OCI-LY3 (cell line): Measurements from ENCODE around the gene ATP7A.
"Not testable (repeated sequence)": the region's sequence is repeated elsewhere in the genome, so short reads cannot be mapped to it uniquely, and the experiment has no call there.

Experiments
- H2AFZ ChIP-seq: fragments of 200-600, 300-600 bp; shearing (Covaris generic); 2 replicates; pipeline ENCODE4 v1.6.0; 2014; ENCODE audit warnings: antibody characterized with exemption, low read depth, low read length
- H3K27ac ChIP-seq: fragments of 200-600, 300-600 bp; sonication (generic); 2 replicates; pipeline ENCODE4 v1.5.1; 2014; ENCODE audit warnings: mild to moderate bottlenecking, low read length, moderate library complexity, mixed read lengths
- H3K27me3 ChIP-seq: fragments of 200-600, 300-600 bp; sonication (generic); 2 replicates; pipeline ENCODE4 v1.6.1; 2014; ENCODE audit warnings: low read depth, low read length, mixed read lengths
- H3K36me3 ChIP-seq: fragments of 200-600, 300-600 bp; sonication (generic); replicated peaks from 2 replicates; pipeline ENCODE3; 2014; ENCODE audit warnings: low read depth, low read length, mixed read lengths
- H3K4me1 ChIP-seq: fragments of 300-600, 200-600 bp; sonication (generic); 2 replicates; pipeline ENCODE4 v1.6.1; 2014; ENCODE audit warnings: low read length, mixed read lengths
- H3K4me2 ChIP-seq: fragments of 200-600, 300-600 bp; sonication (generic); 2 replicates; pipeline ENCODE4 v1.6.1; 2014; ENCODE audit warnings: low read length, mixed read lengths
- H3K4me3 ChIP-seq: fragments of 300-600, 200-600 bp; sonication (generic); 2 replicates; pipeline ENCODE4 v1.5.1; 2014; ENCODE audit warnings: antibody characterized with exemption, mild to moderate bottlenecking, low read length, moderate library complexity
- H3K79me2 ChIP-seq: fragments of 300-600, 200-600 bp; shearing (Covaris generic); 2 replicates; pipeline ENCODE4 v1.6.1; 2014; ENCODE audit warnings: mild to moderate bottlenecking, low read length, mixed read lengths
- H3K9ac ChIP-seq: fragments of 300-600, 200-600 bp; shearing (Covaris generic); 2 replicates; pipeline ENCODE4 v1.6.0; 2014; ENCODE audit warnings: mild to moderate bottlenecking, low read length, moderate library complexity
- H3K9me3 ChIP-seq: fragments of 200-600, 300-600 bp; shearing (Covaris generic); 2 replicates; pipeline ENCODE4 v1.6.1; 2014; ENCODE audit warnings: low read length, mixed read lengths; ENCODE audit not compliant: insufficient read depth
- H4K20me1 ChIP-seq: fragments of 200-600, 300-600 bp; sonication (generic); 2 replicates; pipeline ENCODE4 v1.6.1; 2016; ENCODE audit warnings: low read length, mixed read lengths; ENCODE audit not compliant: insufficient read depth
- CTCF ChIP-seq: fragments of 200-600, 300-600 bp; sonication (generic); IDR thresholded peaks from 2 replicates; pipeline ENCODE4 v1.5.1; 2014; ENCODE audit warnings: antibody characterized with exemption, low read length, low read depth
- EZH2phosphoT487 ChIP-seq: fragments of 200-600 bp; shearing (Covaris generic); IDR thresholded peaks from 2 replicates; pipeline ENCODE4 v1.6.1; 2018; ENCODE audit warnings: antibody characterized with exemption, mixed run types, low read depth

The ATP7A gene

GRCh38 chrX:78048052-78048451 is 137.6 kb downstream of the ATP7A start:
- Histone ChIP-seq H4K20me1 (no peaks in the 10 kb centered on the region), H3K36me3 (no peaks in the 10 kb centered on the region), H3K27me3 (no peaks in the 10 kb centered on the region), H3K4me1 (no peaks in the 10 kb centered on the region), H3K4me2 (no peak overlapping the region), H3K9me3 (no peaks in the 10 kb centered on the region), H2AFZ (no peak overlapping the region), H3K9ac (no peak overlapping the region), H3K27ac (no peak overlapping the region), H3K4me3 (no peak overlapping the region), H3K79me2 (no peaks in the 10 kb centered on the region)
- TF ChIP-seq EZH2phosphoT487 (no peak), CTCF (no peak)

- no peak overlapping the region for H2AFZ ChIP-seq
- no peak overlapping the region for H3K9ac ChIP-seq
- no peaks in the 10 kb centered on the region for H3K27me3 ChIP-seq
- H3K36me3 ChIP-seq = peaks cover 4% of the 10 kb centered on the region
- no peak overlapping the region for H3K4me2 ChIP-seq
- H3K4me1 ChIP-seq = peaks cover 55% of the 10 kb centered on the region
- H4K20me1 ChIP-seq = no peaks in the 10 kb centered on the region
- no peak overlapping the region for H3K4me3 ChIP-seq
- no peaks in the 10 kb centered on the region for H3K79me2 ChIP-seq
- H3K27ac ChIP-seq = no peak overlapping the region
- TF ChIP-seq EZH2phosphoT487 = no peak
- TF ChIP-seq CTCF = no peak
- H3K9me3 ChIP-seq = no peaks in the 10 kb centered on the region
These were observed 153.2 kb downstream of the ATP7A start for GRCh38 chrX:78063687-78064086.

- Histone ChIP-seq H3K36me3 (peaks cover 6% of the 10 kb centered on the region), H3K4me3 (no peak overlapping the region), H2AFZ (no peak overlapping the region), H3K9me3 (no peaks in the 10 kb centered on the region), H3K4me1 (peaks cover 60% of the 10 kb centered on the region), H3K27me3 (no peaks in the 10 kb centered on the region), H3K4me2 (no peak overlapping the region), H4K20me1 (no peaks in the 10 kb centered on the region), H3K27ac (peak overlapping the region; percentile 90; the same call in 1 of the 2 replicates), H3K79me2 (no peaks in the 10 kb centered on the region), H3K9ac (no peak overlapping the region)
- TF ChIP-seq EZH2phosphoT487 (no peak), CTCF (no peak)
These were observed 153.7 kb downstream of the ATP7A start for GRCh38 chrX:78064152-78064551.

- Histone ChIP-seq H2AFZ (0 out of 2 replicates have a peak overlapping the region, but pooled peaks have one; percentile 7), H3K4me2 (peak overlapping the region; percentile 71)
These were observed 154.5 kb downstream of the ATP7A start for GRCh38 chrX:78064698-78065601.

More at GRCh38 chrX:78064698-78065601, 154.5 kb downstream of the ATP7A start:
- Histone ChIP-seq H3K9ac (peak overlapping the region; percentile 54; the same call in 1 of the 2 replicates), H3K4me1 (peaks cover 68% of the 10 kb centered on the region), H3K27ac (peak overlapping the region; percentile 90), H3K4me3 (peak overlapping the region; percentile 35; the same call in 1 of the 2 replicates)
- not testable (repeated sequence) for H4K20me1 ChIP-seq, H3K9me3 ChIP-seq, H3K36me3 ChIP-seq, H3K79me2 ChIP-seq, H3K27me3 ChIP-seq
